HG02588 (cell line): Measurements from ENCODE around the gene BTN1A1.

Source experiments
- ATAC-seq: cut with Tn5 transposase; IDR thresholded peaks from one replicate; pipeline ENCODE4 v1.9.1; 2021; ENCODE audit warnings: mild to moderate bottlenecking, moderate library complexity; ENCODE audit not compliant: unreplicated experiment

Gene BTN1A1

DNA sequence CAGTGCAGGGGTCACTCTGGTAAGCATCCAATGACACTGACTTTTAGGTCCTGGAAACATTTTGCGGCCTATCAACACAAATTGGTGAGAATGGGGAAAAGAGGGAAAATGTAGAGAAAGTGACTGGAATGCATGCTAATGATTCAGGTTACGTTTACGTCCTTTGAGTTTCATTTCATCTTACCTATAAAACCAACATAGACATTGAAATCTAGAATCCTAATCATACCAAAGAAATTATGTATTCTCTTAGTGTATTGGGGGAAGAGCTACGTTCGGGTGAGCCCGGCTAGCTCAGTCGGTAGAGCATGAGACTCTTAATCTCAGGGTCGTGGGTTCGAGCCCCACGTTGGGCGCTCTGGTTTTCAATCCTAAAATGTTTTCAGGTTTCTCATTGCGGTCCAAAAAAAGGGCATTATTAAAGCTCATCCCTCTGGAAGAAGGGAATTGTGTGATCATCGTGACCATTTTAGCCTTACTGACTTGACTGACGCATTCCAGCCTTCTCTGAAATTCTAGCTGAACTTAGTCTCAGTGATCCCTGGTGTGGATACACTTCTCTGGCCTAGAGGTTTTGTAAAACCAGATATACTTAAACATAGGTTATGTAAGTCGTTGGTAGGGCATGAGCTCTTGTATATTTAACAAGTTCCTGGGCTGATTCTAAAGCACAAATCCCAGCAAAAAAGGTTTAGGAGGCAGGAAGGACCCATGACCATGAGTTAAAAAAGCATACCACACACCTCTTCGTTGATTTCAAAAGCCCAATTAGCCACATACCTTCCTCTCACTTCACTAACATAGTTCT lies 56.4 kb downstream of the BTN1A1 start:
- ATAC-seq: no peak
